GM23248 (cell line): Measurements from ENCODE around the gene CXCL10.

Source experiments
- EZH2 ChIP-seq: fragments of 200-600 bp; sonication (generic); IDR thresholded peaks from 2 replicates; pipeline ENCODE4 v1.6.1; 2018; ENCODE audit warnings: antibody characterized with exemption, mild to moderate bottlenecking; ENCODE audit not compliant: insufficient read depth, poor library complexity, severe bottlenecking
- EZH2phosphoT487 ChIP-seq: fragments of 200-600 bp; sonication (generic); IDR thresholded peaks from 2 replicates; pipeline ENCODE4 v1.6.1; 2018; ENCODE audit warnings: antibody characterized with exemption, moderate library complexity, mild to moderate bottlenecking, low read depth; ENCODE audit not compliant: insufficient read depth

DNA sequence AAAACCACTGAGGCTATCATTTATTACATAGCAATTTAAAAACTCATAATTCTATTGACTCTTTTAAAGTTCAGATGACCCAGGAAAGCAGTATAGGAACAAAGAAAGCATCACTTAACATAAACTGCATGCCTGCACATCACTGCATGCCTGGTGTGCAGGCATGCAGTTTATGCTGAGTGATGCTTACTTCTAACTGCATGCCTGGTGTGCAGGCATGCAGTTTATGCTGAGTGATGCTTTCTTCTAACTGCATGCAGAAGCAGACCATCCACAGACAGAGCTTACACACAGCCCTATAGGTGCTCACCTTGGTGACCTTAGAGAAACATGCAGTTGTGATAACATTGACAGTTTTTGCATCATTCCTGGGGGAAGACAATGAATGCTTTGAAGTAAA, 49.5 kb downstream of the CXCL10 start:
- no peak for TF ChIP-seq EZH2
- no peak for TF ChIP-seq EZH2phosphoT487
